Right lobe of liver (tissue), 4 donors: ENCODE results near the gene IVL.

Experiments
- POLR2A ChIP-seq: fragments of 450-650 bp; IDR thresholded peaks from one replicate; pipeline ENCODE4 v1.6.1; 2017; ENCODE audit warnings: antibody characterized with exemption, mild to moderate bottlenecking
- TF ChIP-seq, protein P1 (sequence below), 4 donors: fragments of 200-600 bp in 3 of 4; fragments of 450-650 bp in 1 of 4; IDR thresholded peaks; one replicate each; pipeline versions ENCODE4 v1.5.1 to v1.8.0; 2016 to 2022; ENCODE audit warnings: antibody characterized with exemption in 4 of 4, mild to moderate bottlenecking in 2 of 4
- donor health status: DM: no; HTN: no; CAD: no.
- donor health status: DM: no; HTN: no; CAD: no.
- donor health status: DM: no; HTN: yes; CAD: no.

DNA sequence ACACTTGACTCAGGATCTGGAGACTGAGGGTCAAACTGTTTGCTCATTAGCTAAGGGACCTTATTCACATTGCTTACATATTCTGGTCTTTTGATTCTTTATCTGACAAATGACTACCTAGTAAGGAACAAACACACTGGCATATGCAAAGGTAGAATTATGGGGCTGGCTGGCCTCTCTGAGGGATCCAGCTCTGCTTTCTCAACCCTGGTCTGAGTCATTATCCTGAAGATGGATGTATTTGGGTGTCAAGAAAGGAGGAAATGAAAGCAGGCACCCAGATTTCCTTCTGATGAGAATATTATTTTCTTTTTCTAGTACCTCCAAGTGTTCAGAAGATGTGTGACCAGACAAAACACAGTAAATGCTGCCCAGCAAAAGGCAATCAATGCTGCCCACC is 24.3 kb upstream of the IVL start:
- TF ChIP-seq, protein P1, sequence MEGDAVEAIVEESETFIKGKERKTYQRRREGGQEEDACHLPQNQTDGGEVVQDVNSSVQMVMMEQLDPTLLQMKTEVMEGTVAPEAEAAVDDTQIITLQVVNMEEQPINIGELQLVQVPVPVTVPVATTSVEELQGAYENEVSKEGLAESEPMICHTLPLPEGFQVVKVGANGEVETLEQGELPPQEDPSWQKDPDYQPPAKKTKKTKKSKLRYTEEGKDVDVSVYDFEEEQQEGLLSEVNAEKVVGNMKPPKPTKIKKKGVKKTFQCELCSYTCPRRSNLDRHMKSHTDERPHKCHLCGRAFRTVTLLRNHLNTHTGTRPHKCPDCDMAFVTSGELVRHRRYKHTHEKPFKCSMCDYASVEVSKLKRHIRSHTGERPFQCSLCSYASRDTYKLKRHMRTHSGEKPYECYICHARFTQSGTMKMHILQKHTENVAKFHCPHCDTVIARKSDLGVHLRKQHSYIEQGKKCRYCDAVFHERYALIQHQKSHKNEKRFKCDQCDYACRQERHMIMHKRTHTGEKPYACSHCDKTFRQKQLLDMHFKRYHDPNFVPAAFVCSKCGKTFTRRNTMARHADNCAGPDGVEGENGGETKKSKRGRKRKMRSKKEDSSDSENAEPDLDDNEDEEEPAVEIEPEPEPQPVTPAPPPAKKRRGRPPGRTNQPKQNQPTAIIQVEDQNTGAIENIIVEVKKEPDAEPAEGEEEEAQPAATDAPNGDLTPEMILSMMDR (IDR thresholded peaks at IDR 0.05), result no peak
- no peak for TF ChIP-seq POLR2A
